Right renal cortex interstitium (tissue), 3 donors: Measurements from ENCODE around the gene TFDP1. TPM values are rescaled to one million over a fixed set of nuclear protein-coding genes. Genes with fewer than 3 reads are reported as not detected.

Experiments
- polyA plus RNA-seq, 3 donors: library from polyadenylated mRNA; unstranded; fragments of 120-200 nt; gene quantifications; one replicate each; pipeline ENCODE4 v1.2.1, GENCODE V29; 2013; ENCODE audit not compliant: insufficient read length in 3 of 3

The TFDP1 gene
- polyA plus RNA-seq, 3 donors: 78.8 to 92.5 (median 89.8) TPM

Other genes with a start within 250 kb of the TFDP1 start
- gene GRTP1, start 220.6 kb upstream of the TFDP1 start, polyA plus RNA-seq: 10 to 100 TPM in 2 of 3 donors, 1 to 10 TPM in 1; 9.2 to 16.9 (median 16.3) TPM
- gene ADPRHL1, start 131.3 kb upstream of the TFDP1 start, polyA plus RNA-seq: 1 to 10 TPM; 3.2 to 4.4 (median 3.3) TPM
- gene DCUN1D2, start 94.0 kb upstream of the TFDP1 start, polyA plus RNA-seq: 10 to 100 TPM; 17.2 to 19.7 (median 19.6) TPM
- gene ATP4B, start 73.4 kb downstream of the TFDP1 start, polyA plus RNA-seq: under 1 TPM; 0.29 to 0.69 (median 0.40) TPM
- under 1 TPM; 0.07 to 0.13 (median 0.12) TPM for gene GRK1, start 82.5 kb downstream of the TFDP1 start, polyA plus RNA-seq
- gene TMEM255B, start 174.5 kb downstream of the TFDP1 start, polyA plus RNA-seq: 1 to 10 TPM; 4.6 to 7.0 (median 4.8) TPM